HG02885 (cell line): ENCODE results near the gene ACSL5.
"Not testable (repeated sequence)": the region's sequence is repeated elsewhere in the genome, so short reads cannot be mapped to it uniquely, and the experiment has no call there.

Experiments
- ATAC-seq: cut with Tn5 transposase; IDR thresholded peaks from one replicate; pipeline ENCODE4 v1.9.1; 2021; ENCODE audit warnings: mild to moderate bottlenecking; ENCODE audit not compliant: unreplicated experiment, poor library complexity

The ACSL5 gene

GRCh38 chr10:112349521-112350085 is 24.3 kb upstream of the ACSL5 start:
- ATAC-seq: no peak

- ATAC-seq: no peak
Observed at GRCh38 chr10:112351146-112351545, 22.8 kb upstream of the ACSL5 start.

DNA sequence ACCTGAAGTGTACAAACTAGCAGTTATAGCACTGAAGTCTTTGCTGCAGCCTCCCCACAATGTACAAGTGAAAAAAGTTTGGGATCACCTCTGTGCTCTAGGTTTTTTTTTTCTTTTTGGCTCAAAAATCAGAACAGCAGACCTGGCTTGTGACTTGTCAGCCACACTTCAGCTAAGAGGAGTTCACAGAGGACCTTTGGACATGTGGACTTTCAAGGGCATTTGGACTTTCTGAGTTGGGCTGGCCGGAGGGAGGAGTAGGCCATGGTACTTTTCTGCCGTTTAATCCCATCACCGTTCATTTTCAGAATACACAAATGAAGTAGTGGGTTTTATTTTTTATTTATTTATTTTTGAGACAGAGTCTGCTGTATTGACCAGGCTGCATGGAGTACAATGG is 21.9 kb upstream of the ACSL5 start:
- ATAC-seq: no peak

GRCh38 chr10:112353046-112353445 is 20.9 kb upstream of the ACSL5 start:
- ATAC-seq: no peak

GRCh38 chr10:112356686-112357085 is 17.2 kb upstream of the ACSL5 start:
- no peak for ATAC-seq

DNA sequence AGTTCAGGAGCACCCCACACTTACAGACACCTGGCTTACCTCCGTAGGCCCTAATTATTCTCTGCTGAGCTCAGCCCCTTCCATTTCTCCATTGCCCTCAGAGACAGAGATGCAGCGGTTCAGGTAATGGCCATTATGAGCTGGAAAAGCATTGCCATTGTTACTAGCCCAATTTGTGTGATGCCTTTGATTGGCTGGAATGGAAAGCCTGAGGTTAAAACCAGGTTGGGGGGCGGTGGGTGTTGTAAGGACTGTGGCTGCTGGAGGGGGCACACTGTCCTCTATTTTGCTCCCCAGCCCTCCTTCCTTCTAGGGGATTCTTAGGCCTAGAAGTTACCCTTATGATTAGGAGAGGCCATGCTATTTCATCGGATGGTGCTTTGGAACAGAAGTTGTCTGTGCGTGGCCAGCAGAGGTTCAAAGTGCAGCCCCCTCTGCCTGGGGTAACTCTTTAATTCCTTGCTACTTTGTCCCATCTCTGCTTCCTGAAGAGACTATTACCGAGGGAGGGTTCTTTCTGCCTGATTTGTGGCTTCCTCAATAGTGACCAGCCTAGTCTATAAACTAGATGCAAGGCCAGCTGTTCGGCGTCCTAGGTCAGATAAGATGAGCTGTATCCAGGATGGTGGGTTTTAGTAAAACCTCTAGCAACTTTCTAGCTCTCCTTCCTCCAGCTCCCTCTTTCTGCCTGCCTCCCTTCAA is 14.2 kb upstream of the ACSL5 start:
- ATAC-seq: no peak

GRCh38 chr10:112360308-112361270 is 13.3 kb upstream of the ACSL5 start:
- no peak for ATAC-seq

DNA sequence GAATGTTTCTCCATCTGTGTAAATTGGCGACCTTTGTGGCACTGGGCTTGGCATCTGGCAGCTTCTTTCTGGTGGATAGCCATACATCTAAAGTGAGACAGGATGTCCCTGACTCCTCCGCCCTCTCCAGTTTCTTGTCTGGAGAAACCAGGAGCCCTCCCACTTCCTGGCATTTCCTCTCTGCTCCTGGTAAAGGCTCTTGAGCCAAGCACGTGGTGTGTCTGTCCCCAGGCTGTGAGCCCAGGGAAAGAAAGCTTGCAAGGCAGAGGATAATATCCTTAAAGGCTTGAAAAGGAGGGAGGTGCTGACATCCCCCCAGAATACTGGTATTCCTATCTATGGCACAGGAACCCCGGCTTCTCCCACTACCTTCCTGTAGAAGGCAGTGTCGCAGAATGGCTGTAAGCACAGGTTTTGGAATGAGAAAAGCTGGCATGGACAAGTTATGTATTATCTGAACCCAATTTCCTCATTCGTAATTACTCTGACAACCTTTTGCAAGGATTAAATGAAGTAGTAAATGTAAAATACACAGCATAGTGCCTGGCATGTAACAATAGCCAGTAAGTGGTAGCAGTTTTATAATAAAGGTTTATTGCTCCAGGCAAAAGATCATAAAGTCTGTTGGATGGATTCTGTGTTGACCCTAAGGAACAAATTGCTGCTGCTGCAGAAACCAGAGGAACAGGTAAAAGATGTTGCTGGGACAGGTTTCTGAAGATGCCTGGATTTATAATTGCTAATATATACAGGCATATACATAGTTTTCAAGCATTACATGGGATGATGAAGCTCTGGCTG is 11.8 kb upstream of the ACSL5 start:
- no peak for ATAC-seq

DNA sequence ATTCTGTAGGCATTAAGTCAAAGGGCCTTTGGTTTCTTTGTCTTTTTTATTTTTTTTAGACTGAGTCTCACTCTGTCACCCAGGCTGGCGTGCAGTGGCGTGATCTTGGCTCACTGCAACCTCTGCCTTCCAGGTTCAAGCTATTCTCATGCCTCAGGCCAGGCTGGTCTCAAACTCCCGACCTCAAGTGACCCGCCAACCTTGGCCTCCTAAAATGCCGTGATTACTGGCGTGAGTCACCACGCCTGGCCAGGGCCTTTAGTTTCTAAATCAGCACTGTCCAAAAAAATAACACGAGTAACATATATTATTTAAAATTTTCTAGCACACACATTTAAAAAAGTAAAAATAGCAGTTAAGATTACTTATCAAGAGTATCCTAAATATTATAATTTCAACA is 11.1 kb upstream of the ACSL5 start:
- ATAC-seq: no peak

DNA sequence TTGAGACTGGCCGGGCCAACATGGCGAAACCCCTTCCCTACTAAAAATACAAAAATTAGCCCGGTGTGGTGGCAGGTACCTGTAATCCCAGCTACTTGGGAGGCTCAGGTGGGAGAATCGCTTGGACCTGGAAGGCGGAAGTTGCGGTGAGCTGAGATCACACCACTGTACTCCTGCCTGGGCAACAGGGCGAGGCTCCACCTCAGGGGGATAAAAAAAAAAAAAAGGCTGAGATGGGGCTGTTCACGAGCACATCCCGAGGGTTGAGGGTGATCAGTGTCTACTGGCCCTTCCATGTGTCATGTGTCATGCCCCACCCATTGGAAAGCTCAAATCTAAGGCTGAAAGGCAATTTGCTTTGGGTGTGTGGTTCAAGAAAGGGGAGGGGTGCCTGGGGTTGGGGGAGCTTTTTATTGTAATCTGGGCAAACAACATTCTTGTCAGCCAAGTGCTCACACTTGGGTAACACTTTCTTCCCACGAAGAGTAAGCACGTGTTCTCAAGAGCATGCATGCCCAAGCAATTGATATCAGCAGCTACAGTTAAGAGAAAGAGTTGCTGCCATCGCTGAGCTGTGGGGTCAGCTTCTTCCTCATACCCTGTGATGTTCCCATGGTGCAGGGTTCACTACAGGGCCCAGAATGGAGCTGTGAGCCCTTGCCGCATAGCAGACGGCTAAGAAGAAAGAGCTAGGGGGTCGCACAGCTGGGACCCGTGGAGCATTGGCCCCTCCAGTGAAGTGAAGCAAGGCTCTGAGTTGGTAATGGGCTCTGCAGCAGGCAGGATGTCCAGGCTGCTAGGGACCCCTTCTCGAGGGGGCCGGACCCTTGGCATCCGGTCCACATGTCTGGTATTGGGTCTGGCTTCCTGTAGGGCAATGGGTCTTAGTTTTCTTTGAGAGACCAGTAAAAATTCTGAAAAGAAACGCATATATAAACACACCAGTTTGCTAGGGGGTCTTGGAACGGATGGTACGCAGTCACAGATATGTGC is 9.9 kb upstream of the ACSL5 start:
- ATAC-seq: no peak

DNA sequence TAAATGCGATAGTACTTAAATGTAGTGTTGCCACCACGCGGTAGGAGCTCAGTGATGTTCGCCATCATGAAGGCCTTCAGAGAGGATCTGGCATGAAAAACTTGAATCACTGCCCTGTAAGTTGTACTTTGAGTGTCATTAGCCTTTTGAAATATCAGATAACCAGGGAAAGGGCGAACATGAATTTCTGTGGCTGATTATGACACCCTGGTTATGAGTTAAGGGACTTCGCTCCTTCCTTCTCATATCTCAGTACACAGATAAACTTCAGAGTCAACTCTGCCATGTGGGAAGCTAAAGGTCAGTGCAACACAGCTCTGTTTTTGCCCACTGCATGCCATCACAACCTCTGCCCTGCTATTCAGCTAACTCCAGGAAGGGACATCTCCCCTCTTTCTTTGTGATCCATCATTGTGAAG is 8.9 kb upstream of the ACSL5 start:
- ATAC-seq: no peak

GRCh38 chr10:112365451-112365850 is 8.5 kb upstream of the ACSL5 start:
- no peak for ATAC-seq

- no peak for ATAC-seq
Observed at GRCh38 chr10:112366992-112367391, 6.9 kb upstream of the ACSL5 start.

GRCh38 chr10:112367516-112367915 is 6.4 kb upstream of the ACSL5 start:
- ATAC-seq: no peak

DNA sequence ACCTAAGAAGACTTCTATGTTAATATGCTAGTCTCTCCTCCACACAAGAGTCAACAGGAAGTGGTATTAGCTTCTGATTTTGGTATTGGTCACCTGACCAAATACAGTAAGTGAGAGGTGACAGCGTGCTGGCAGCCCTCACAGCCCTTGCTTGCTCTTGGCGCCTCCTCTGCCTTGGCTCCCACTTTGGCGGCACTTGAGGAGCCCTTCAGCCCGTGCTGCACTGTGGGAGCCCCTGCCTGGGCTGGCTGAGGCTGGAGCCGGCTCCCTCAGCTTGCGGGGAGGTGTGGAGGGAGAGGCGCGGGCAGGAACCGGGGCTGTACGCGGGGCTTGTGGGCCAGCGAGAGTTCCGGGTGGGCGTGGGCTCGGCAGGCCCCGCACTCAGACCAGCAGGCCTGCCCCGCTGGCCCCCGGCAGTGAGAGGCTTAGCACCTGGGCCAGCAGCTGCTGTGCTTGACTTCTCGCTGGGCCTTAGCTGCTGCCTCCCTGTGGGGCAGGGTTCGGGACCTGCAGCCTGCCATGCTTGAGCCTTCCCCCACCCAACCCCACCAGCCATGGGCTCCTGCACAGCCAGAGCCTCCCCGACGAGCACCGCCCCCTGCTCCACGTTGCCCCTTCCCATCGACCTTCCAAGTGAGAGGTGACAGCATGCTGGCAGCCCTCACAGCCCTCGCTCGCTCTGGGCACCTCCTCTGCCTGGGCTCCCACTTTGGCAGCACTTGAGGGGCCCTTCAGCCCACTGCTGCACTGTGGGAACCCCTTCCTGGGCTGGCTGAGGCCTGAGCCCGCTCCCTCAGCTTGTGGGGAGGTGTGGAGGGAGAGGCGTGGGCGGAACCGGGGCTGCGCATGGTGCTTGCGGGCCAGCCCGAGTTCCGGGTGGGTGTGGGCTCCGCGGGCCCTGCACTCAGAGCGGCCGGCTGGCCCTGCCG is 4.2 kb upstream of the ACSL5 start:
- peak; percentile 95 for ATAC-seq

DNA sequence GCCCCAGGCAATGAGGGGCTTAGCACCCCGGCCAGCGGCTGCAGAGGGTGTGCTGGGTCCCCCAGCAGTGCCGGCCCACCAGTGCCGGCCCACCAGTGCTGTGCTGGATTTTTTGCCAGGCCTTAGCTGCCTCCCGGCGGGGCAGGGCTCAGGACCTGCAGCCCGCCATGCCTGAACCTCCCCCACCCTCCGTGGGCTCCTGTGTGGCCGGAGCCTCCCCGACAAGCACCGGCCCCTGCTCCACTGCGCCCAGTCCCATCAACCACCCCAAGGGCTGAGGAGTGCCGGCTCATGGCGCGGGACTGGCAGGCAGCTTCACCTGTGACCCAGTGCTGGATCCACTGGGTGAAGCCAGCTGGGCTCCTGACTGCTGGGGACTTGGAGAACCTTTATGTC is 3.5 kb upstream of the ACSL5 start:
- ATAC-seq: no peak

- ATAC-seq: not testable (repeated sequence)
Observed at GRCh38 chr10:112371326-112371725, 2.6 kb upstream of the ACSL5 start.

- not testable (repeated sequence) for ATAC-seq
Observed at GRCh38 chr10:112372182-112372810, 1.6 kb upstream of the ACSL5 start.
